ENCODE results near the gene ACSM3.
"Not testable (repeated sequence)": the region's sequence is repeated elsewhere in the genome, so short reads cannot be mapped to it uniquely, and the experiment has no call there.

Gene ACSM3

GRCh38 chr16:20763461-20764232, at the start of gene ACSM3:
Gene ACSM3 (plus strand): TSS chr16:20764014. CDS start chr16:20770035, 6,021 bp downstream.
- DNase-seq: peak; percentile 82

- DNase-seq: not testable (repeated sequence)
These were observed 46.1 kb upstream of the ACSM3 start for GRCh38 chr16:20717718-20718117.

GRCh38 chr16:20720251-20720650, 43.6 kb upstream of the ACSM3 start:
- DNase-seq: no peak

GRCh38 chr16:20726661-20727060, 37.2 kb upstream of the ACSM3 start:
- DNase-seq: no peak

- no peak for DNase-seq
These were observed 36.6 kb upstream of the ACSM3 start for GRCh38 chr16:20727181-20727580.

GRCh38 chr16:20729141-20729540, 34.7 kb upstream of the ACSM3 start:
- no peak for DNase-seq

- DNase-seq: no peak
These were observed 29.8 kb upstream of the ACSM3 start for GRCh38 chr16:20734056-20734455.

- DNase-seq: no peak
These were observed 29.0 kb upstream of the ACSM3 start for GRCh38 chr16:20734782-20735181.

GRCh38 chr16:20735490-20735889, 28.3 kb upstream of the ACSM3 start:
- DNase-seq: no peak

GRCh38 chr16:20740007-20740883, 23.6 kb upstream of the ACSM3 start:
- peak; percentile 23 for DNase-seq

GRCh38 chr16:20740901-20741521, 22.8 kb upstream of the ACSM3 start:
- peak; percentile 92 for DNase-seq

- peak; percentile 98 for DNase-seq
These were observed 22.1 kb upstream of the ACSM3 start, which contains the start of gene THUMPD1 for GRCh38 chr16:20741554-20742285. Gene THUMPD1 (minus strand): TSS chr16:20741818. CDS start chr16:20741739, 79 bp downstream.

GRCh38 chr16:20743591-20743990, 20.2 kb upstream of the ACSM3 start:
- DNase-seq: no peak

- peak; percentile 21 for DNase-seq
These were observed 18.8 kb upstream of the ACSM3 start for GRCh38 chr16:20744922-20745440.

- DNase-seq: no peak
These were observed 17.4 kb upstream of the ACSM3 start for GRCh38 chr16:20746461-20746860.

- no peak for DNase-seq
These were observed 16.6 kb upstream of the ACSM3 start for GRCh38 chr16:20747030-20747816.

GRCh38 chr16:20749474-20749873, 14.3 kb upstream of the ACSM3 start:
- no peak for DNase-seq

- DNase-seq: no peak
These were observed 13.3 kb upstream of the ACSM3 start for GRCh38 chr16:20750558-20750957.

GRCh38 chr16:20753727-20754126, 10.1 kb upstream of the ACSM3 start:
- DNase-seq: no peak

- no peak for DNase-seq
These were observed 8.6 kb upstream of the ACSM3 start for GRCh38 chr16:20755238-20755637.

GRCh38 chr16:20755799-20756198, 8.0 kb upstream of the ACSM3 start:
- DNase-seq: not testable (repeated sequence)

GRCh38 chr16:20760346-20760745, 3.5 kb upstream of the ACSM3 start:
- no peak for DNase-seq
